NT2/D1 (cell line): ENCODE measurements around the gene KLHDC8B.

Source experiments
- SUZ12 ChIP-seq: IDR thresholded peaks from 2 replicates; pipeline ENCODE4 v1.6.1; 2011; ENCODE audit not compliant: insufficient read length, insufficient read depth; ENCODE audit errors: extremely low read depth
- YY1 ChIP-seq: IDR thresholded peaks from 2 replicates; pipeline ENCODE4 v1.6.1; 2011; ENCODE audit not compliant: insufficient read length, insufficient read depth
- ZNF274 ChIP-seq: IDR thresholded peaks from 2 replicates; pipeline ENCODE4 v1.6.1; 2011; ENCODE audit warnings: mild to moderate bottlenecking, low read depth, low read length

GRCh38 chr3:49123687-49124086 is 47.7 kb upstream of the KLHDC8B start:
- TF ChIP-seq ZNF274 (no peak), YY1 (no peak), SUZ12 (no peak)
